Measurements from ENCODE around the gene NDST3.
"Not testable (repeated sequence)": the region's sequence is repeated elsewhere in the genome, so short reads cannot be mapped to it uniquely, and the experiment has no call there.

Gene NDST3

DNA sequence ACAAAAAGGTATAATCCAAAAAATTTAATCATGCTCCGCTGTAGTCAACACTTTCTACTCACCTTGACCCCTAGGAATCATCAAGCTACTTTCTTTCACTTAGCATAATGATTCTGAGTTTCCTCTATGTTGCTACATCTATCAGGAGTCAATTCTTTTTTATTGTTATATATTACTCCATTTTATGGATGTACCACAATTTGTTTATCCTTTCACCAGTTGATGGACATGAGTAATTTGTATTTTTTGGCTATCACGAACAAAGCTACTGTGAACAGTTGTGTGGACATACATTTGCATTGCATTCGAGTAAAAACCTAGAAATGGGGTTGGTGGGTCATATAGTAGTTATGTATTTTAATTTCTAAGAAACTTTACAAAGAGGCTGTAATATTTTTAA lies 215.6 kb downstream of the NDST3 start:
- no peak overlapping the region for H3K4me3 Mint-ChIP-seq
- no peak for ATAC-seq (ENCODE audit: low read depth)

DNA sequence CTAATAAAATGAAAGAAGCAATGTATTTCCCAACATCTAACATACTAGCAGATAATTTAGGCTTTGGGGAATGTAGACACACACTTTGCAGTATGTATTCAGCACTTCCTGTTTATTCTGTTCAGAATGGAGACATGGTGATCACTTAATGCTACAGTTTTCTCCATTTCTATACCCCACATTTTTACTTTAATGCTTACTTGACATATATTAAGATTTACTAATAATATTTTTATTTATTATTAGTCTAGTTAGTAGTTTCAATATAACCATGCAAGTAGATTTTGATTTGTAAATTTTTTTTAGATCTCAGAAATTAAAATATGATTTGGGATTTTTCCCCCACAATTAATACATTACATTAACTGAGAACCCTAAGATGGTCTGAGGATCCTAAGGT lies 220.1 kb downstream of the NDST3 start:
- DNase-seq (ENCODE audit: low spot score in 2 of 2) (no peak), ATAC-seq (ENCODE audit: low read depth) (no peak)
- no peaks in the 10 kb centered on the region for H3K36me3 Mint-ChIP-seq
- peaks cover 1% of the 10 kb centered on the region for H3K9me3 Mint-ChIP-seq
- H3K4me1 Mint-ChIP-seq: no peaks in the 10 kb centered on the region
- H3K27me3 Mint-ChIP-seq: no peaks in the 10 kb centered on the region
- H3K27ac Mint-ChIP-seq: no peak overlapping the region
- H3K4me3 Mint-ChIP-seq: no peak overlapping the region

More for the DNA sequence above, 215.6 kb downstream of the NDST3 start:
- DNase-seq (ENCODE audit: low spot score in 2 of 2): no peak
- no peaks in the 10 kb centered on the region for H3K36me3 Mint-ChIP-seq
- no peaks in the 10 kb centered on the region for H3K4me1 Mint-ChIP-seq
- H3K27me3 Mint-ChIP-seq: no peaks in the 10 kb centered on the region
- no peak overlapping the region for H3K27ac Mint-ChIP-seq
- peaks cover 1% of the 10 kb centered on the region for H3K9me3 Mint-ChIP-seq

DNA sequence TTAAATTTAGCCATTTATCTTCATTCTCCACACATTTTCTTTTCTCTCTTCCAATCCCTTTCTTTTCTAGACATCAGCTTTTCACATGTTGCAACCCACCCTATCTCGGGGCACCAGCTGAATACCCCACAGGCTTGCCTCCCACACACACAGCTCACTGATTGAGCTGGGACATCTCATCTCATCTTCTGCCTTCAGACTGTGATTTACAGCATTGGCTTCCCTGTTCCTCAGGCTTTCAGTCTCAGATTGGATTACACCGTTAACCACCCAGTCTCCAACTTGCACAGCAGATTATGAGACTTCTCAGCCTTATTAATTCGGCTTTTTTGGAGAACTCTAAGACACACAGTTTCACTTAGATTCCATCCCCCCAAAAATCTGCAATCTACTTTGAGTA lies 224.8 kb downstream of the NDST3 start:
- no peak overlapping the region for H3K27ac Mint-ChIP-seq
- H3K4me1 Mint-ChIP-seq: no peaks in the 10 kb centered on the region
- peaks cover 5% of the 10 kb centered on the region for H3K27me3 Mint-ChIP-seq
- no peak overlapping the region for H3K4me3 Mint-ChIP-seq
- ATAC-seq (ENCODE audit: low read depth) (no peak), DNase-seq (ENCODE audit: low spot score in 2 of 2) (no peak)
- H3K9me3 Mint-ChIP-seq: no peaks in the 10 kb centered on the region
- H3K36me3 Mint-ChIP-seq: no peaks in the 10 kb centered on the region

DNA sequence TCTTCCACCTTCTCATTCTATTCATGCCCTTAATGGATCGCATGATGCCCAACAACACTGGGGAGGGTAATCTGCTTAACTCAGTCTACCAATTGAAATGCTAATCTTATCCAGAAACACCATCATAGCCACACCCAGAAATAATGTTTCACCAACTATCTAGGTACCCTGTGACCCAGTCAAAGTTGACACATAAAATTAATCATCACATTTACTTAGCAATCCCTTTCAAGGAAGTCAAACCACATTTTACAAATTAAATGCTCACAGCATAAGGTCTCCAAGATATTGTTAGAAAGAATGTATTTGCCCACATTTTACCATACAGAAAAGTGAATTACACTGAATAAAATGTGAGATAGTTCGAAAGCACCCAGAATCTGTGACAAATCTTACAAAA lies 226.0 kb downstream of the NDST3 start:
- DNase-seq (ENCODE audit: low spot score in 2 of 2) (no peak), ATAC-seq (ENCODE audit: low read depth) (no peak)
- Mint-ChIP-seq H3K4me3 (no peak overlapping the region), H3K36me3 (no peaks in the 10 kb centered on the region), H3K27ac (no peak overlapping the region), H3K9me3 (no peaks in the 10 kb centered on the region), H3K27me3 (peaks cover 8% of the 10 kb centered on the region), H3K4me1 (no peaks in the 10 kb centered on the region)

DNA sequence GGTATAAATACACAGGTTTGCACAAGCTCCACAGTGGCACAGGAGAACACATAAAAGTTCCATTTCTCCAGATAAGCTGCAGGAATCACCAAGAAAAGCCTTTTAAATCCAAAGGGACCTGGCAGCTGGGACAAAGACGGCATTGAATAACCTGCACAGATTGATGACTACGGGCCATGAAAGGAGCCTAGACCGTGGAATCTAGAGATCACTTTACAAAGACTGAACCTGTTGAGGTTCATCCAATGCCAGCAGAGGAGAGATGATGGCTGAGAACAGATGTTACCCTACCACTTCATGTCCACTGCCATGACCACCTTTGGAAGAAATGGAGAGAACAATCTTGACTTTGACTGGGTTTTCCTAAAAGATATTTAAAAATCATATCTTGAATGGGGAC lies 229.8 kb downstream of the NDST3 start:
- Mint-ChIP-seq H3K9me3 (no peaks in the 10 kb centered on the region), H3K4me1 (no peaks in the 10 kb centered on the region), H3K4me3 (no peak overlapping the region), H3K27ac (no peak overlapping the region), H3K27me3 (peaks cover 9% of the 10 kb centered on the region), H3K36me3 (no peaks in the 10 kb centered on the region)
- DNase-seq (ENCODE audit: low spot score in 2 of 2) (no peak), ATAC-seq (ENCODE audit: low read depth) (no peak)

DNA sequence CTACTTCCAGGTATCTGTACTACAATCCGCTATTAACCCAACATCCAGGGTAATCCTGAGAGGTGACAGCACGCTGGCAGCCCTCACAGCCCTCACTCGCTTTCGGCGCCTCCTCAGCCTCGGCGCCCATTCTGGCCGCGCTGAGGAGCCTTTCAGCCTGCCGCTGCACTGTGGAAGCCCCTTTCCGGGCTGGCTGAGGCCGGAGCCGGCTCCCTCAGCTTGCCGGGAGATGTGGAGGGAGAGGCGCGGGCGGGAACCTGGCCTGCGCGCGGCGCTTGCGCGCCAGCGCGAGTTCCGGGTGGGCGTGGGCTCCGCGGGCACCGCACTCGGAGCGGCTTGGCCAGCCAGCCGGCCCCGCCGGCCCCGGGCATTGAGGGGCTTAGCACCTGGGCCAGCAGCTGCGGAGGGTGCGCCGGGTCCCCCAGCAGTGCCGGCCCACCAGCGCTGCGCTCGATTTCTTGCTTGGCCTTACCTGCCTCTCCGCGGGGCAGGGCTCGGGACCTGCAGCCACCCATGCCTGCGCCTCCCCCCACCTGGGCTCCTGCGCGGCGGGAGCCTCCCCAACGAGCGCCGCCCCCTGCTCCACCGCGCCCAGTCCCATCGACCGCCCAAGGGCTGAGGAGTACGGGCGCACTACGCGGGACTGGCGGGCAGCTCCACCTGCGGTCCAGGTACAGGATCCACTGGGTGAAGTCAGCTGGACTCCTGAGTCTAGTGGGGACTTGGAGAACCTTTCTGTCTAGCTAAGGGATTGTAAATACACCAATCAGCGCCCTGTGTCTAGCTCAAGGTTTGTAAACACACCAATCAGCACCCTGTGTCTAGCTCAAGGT lies 231.2 kb downstream of the NDST3 start:
- H3K4me3 Mint-ChIP-seq: peak overlapping the region; percentile 60
- no peaks in the 10 kb centered on the region for H3K36me3 Mint-ChIP-seq
- H3K4me1 Mint-ChIP-seq: no peaks in the 10 kb centered on the region
- H3K27ac Mint-ChIP-seq: no peak overlapping the region
- H3K27me3 Mint-ChIP-seq: peaks cover 9% of the 10 kb centered on the region
- ATAC-seq (ENCODE audit: low read depth) (no peak), DNase-seq (ENCODE audit: low spot score in 2 of 2) (no peak)
- no peaks in the 10 kb centered on the region for H3K9me3 Mint-ChIP-seq

DNA sequence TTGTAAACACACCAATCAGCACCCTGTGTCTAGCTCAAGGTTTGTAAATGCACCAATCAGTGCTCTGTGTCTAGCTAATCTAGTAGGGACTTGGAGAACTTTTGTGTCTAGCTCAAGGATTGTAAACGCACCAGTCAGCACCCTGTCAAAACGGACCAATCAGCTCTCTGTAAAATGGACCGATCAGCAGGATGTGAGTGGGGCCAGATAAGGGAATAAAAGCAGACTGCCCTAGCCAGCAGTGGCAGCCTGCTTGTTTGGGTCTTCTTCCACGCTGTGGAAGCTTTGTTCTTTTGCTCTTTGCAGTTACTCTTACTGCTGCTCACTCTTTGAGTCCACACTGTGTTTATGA lies 231.8 kb downstream of the NDST3 start:
- ATAC-seq (ENCODE audit: low read depth); H3K4me1 Mint-ChIP-seq; H3K27me3 Mint-ChIP-seq; H3K27ac Mint-ChIP-seq; H3K9me3 Mint-ChIP-seq; H3K36me3 Mint-ChIP-seq; DNase-seq (ENCODE audit: low spot score in 2 of 2): not testable (repeated sequence)
- H3K4me3 Mint-ChIP-seq: peak overlapping the region; percentile 6

DNA sequence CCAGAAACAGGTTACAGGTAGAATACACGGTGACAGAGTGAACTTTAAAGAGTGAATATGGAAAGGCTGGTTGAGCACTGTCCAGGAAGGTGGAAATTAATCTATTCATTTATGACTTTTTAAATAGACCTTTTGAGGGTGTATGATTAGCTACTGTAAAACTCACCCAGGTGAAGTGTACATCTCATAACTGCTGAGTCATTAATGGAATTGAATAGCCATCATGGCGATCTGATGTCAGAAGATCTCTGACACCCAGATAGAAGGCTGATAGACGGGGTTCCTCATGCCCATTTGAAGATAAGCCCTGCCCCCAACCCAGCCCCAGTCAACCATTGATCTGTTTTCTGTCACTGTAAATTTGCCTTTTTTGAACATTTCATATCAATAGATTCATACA lies 234.5 kb downstream of the NDST3 start:
- H3K36me3 Mint-ChIP-seq: no peaks in the 10 kb centered on the region

DNA sequence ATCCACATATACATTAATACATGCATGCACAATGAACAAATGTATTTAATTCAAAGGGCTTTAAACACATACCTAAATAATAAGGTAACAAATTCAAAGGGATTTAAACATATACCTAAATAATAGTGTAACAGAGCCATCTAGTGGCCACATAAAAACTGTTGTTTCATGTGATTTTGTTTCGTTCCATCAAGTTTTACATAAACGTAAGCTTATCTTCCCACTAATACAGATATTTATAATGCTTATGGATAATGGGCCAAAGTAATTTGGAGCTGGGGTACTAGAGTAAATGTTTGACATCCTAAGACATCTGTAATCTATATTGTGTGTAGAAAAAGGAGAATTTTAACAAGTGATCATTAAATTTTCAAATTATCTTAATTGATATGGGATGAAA lies 236.2 kb downstream of the NDST3 start:
- peak; percentile 35 for ATAC-seq (ENCODE audit: low read depth)

More for the DNA sequence above, 234.5 kb downstream of the NDST3 start:
- H3K4me1 Mint-ChIP-seq: no peaks in the 10 kb centered on the region
- peaks cover 4% of the 10 kb centered on the region for H3K27me3 Mint-ChIP-seq
- ATAC-seq (ENCODE audit: low read depth) (no peak), DNase-seq (ENCODE audit: low spot score in 2 of 2) (no peak)
- no peaks in the 10 kb centered on the region for H3K9me3 Mint-ChIP-seq
- H3K27ac Mint-ChIP-seq: no peak overlapping the region
- H3K4me3 Mint-ChIP-seq: no peak overlapping the region

DNA sequence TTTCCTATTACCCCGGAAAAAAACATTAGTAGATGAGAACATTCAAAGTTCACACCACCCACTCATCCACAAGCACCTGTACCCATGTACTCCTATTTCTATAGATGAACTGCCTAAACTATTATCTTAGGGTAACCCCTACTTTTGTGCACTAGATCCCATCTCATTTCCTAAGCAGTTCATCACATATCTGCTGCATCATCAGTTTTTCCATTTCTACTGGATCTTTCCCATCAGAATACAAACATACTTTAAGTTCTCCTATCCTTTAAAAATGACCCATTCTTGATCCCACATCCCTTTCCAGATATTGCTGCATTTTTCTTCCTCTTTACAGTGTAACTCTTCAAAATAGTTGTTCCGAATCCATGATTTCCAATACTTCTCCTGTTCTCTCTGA lies 237.5 kb downstream of the NDST3 start:
- no peak overlapping the region for H3K4me3 Mint-ChIP-seq
- H3K9me3 Mint-ChIP-seq: no peaks in the 10 kb centered on the region
- peaks cover 1% of the 10 kb centered on the region for H3K27me3 Mint-ChIP-seq
- DNase-seq (ENCODE audit: low spot score in 2 of 2) (no peak), ATAC-seq (ENCODE audit: low read depth) (no peak)
- H3K27ac Mint-ChIP-seq: no peak overlapping the region
- H3K36me3 Mint-ChIP-seq: no peaks in the 10 kb centered on the region
- H3K4me1 Mint-ChIP-seq: peaks cover 2% of the 10 kb centered on the region

More for the DNA sequence above, 236.2 kb downstream of the NDST3 start:
- no peak overlapping the region for H3K27ac Mint-ChIP-seq
- H3K4me3 Mint-ChIP-seq: no peak overlapping the region
- peaks cover 2% of the 10 kb centered on the region for H3K4me1 Mint-ChIP-seq
- no peaks in the 10 kb centered on the region for H3K9me3 Mint-ChIP-seq
- peaks cover 1% of the 10 kb centered on the region for H3K27me3 Mint-ChIP-seq
- H3K36me3 Mint-ChIP-seq: no peaks in the 10 kb centered on the region
- no peak for DNase-seq (ENCODE audit: low spot score in 2 of 2)

DNA sequence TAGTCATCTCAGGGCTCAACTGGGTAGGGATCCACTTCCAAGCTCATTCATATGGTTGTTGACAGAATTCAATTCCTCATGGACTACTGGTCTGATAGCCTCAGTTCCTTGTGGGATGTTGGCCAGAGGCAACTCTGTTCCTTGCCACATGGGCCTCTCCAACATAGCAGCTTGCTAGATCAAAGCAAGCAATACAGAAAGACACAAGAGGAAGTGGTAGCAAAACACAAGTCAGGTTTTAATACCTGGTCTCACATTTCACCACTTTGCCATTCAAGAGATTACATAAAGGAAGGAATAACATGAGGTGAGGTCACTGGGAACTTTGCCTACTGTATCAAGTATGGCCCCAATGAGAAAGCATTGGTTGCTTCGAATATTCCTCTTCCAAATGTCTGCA lies 239.4 kb downstream of the NDST3 start:
- no peak for ATAC-seq (ENCODE audit: low read depth)
- Mint-ChIP-seq H3K36me3 (no peaks in the 10 kb centered on the region), H3K4me1 (peaks cover 4% of the 10 kb centered on the region), H3K27me3 (no peaks in the 10 kb centered on the region), H3K4me3 (no peak overlapping the region), H3K9me3 (no peaks in the 10 kb centered on the region), H3K27ac (no peak overlapping the region)
- DNase-seq (ENCODE audit: low spot score in 2 of 2): no peak

DNA sequence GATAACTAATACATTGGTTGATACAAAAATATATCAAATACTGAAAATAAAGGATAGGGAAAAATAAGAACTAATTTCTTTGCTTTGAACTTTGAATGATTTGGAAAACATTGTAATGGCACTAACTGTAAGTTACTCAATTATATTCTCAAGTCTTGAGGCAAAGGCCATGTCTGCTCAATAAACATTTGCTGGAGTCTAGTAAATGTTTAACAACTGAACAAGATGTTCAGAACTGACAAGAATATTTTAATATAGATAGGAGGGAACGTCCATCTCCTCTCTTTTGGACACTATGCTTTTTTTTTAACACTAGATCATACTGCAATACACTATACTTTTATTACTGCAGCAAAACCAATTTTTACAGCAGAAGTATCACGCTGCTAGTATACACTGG lies 242.3 kb downstream of the NDST3 start:
- H3K9me3 Mint-ChIP-seq: no peaks in the 10 kb centered on the region
- ATAC-seq (ENCODE audit: low read depth): no peak
- H3K4me3 Mint-ChIP-seq: no peak overlapping the region
- no peak for DNase-seq (ENCODE audit: low spot score in 2 of 2)
- peaks cover 18% of the 10 kb centered on the region for H3K4me1 Mint-ChIP-seq
- H3K27me3 Mint-ChIP-seq: no peaks in the 10 kb centered on the region
- H3K36me3 Mint-ChIP-seq: peaks cover 2% of the 10 kb centered on the region
- no peak overlapping the region for H3K27ac Mint-ChIP-seq

DNA sequence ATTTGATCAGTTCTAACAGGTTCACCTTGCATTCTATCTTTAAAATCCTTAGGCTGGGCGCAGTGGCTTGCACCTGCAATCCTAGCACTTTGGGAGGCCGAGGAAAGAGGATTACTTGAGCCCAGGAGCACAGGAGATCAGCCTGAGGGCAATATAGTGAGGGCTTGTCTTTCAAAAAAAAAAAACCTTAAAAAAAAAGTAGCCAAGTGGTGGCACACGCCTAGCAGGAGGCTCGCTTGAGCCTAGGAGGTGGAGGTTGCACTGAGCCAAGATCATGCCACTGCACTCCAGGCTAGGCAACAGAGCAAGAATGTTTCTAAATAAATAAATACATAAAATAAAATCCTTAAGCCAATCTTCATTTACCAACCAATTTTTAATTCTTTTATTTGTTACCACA lies 243.0 kb downstream of the NDST3 start:
- Mint-ChIP-seq H3K4me1 (peaks cover 21% of the 10 kb centered on the region), H3K27ac (peak overlapping the region; percentile 98), H3K27me3 (no peaks in the 10 kb centered on the region), H3K9me3 (no peaks in the 10 kb centered on the region), H3K4me3 (peak overlapping the region; percentile 36), H3K36me3 (peaks cover 4% of the 10 kb centered on the region)
- ATAC-seq (ENCODE audit: low read depth) (no peak), DNase-seq (ENCODE audit: low spot score in 2 of 2) (no peak)

DNA sequence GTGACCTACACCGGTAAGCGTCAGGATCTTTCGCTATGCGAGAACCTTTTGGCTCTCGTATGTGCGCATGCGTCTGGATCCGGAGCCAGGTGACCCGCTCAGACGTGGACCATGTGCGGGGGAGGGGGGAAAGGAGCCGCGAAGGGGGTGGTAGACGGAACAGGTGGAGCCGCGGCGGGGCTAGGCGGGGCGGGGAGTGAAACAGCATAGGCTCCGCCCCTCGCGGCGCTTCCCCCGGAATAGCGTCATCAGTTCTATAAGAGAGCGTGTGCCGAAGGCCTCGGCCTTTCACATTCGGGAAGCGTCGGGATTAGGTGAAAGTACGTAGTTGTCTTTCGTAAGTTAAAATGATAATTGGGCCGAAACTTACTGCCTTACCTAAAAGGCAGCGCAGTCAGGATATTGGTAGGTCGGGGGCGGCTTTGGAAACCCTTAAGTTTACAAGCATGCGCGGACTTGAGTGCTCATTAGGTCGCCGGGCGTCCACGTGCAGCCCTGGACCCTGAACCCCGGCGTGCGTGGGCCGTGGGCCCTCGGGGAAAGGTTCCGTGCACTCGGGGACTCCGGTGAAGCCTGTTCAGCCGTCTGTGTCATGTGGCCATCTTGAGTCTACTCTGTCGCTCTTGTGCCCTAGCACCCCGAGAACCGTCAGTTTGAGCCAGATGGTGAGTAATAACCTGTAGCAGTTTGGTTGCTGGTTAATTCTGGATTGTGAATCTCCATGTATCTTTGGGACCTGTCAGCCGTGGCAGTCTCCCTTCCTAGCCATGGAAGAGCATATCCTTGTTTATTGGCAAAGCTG lies 244.4 kb downstream of the NDST3 start:
- Mint-ChIP-seq H3K27me3 (no peaks in the 10 kb centered on the region), H3K9me3 (no peaks in the 10 kb centered on the region), H3K4me1 (peaks cover 32% of the 10 kb centered on the region), H3K4me3 (peak overlapping the region; percentile 93), H3K27ac (peak overlapping the region; percentile 98), H3K36me3 (peaks cover 10% of the 10 kb centered on the region)
- peak; percentile 89 to 97 for DNase-seq (ENCODE audit: low spot score in 2 of 2)
- peak; percentile 90 for ATAC-seq (ENCODE audit: low read depth)

All from memory B cell (primary cell).